HepG2 (cell line): Measurements from ENCODE around the gene SLC2A4. TPM values are rescaled to one million over a fixed set of nuclear protein-coding genes. Genes with fewer than 3 reads are reported as not detected.
A peak's percentile ranks its signal among the peaks of the same experiment; 100 is the strongest.

Experiments used
- ATAC-seq: fragments of 200-7000 bp; cut with Tn5 transposase; 3 replicates; pipeline ENCODE4 v1.9.1; 2020; ENCODE audit warnings: mild to moderate bottlenecking, moderate library complexity
- BruUV-seq: library from RNA; stranded (reverse); fragments of 400-500 nt; replicated peaks from 2 replicates; lab custom pipeline; 2021; lab: Mats Ljungman, UMichigan
- CTCF ChIA-PET: fragments of 300-600 bp; formaldehyde crosslinking; extraction: SDS; loops from one replicate; lab custom pipeline; 2021; ENCODE audit warnings: low total read pairs, inconsistent platforms, low intra/inter-chr PET ratio; lab: Yijun Ruan, JAX
- POLR2A ChIA-PET: fragments of 350-600 bp; sonication (Branson Sonifier 250); formaldehyde crosslinking; loops from one replicate; lab custom pipeline; 2020; ENCODE audit warnings: antibody characterized with exemption, inconsistent platforms; lab: Yijun Ruan, JAX
- DNase-seq: peaks from one replicate; pipeline ENCODE4 v3.0.0-alpha.2; 2015; ENCODE audit warnings: low spot score
- FAIRE-seq: peaks from 3 replicates; lab custom pipeline; 2011; peaks lifted over from hg19 to GRCh38; lab: Jason Lieb, UNC
- H2AFZ ChIP-seq: one replicate; pipeline ENCODE4 v1.6.1; 2011; ENCODE audit warnings: low read length, inconsistent platforms
- H3K27ac ChIP-seq: fragments of 300-600 bp; 3 replicates; pipeline ENCODE4 v1.8.0; 2011; ENCODE audit warnings: mixed run types, mild to moderate bottlenecking, mixed read lengths, low read length, inconsistent platforms; ENCODE audit not compliant: insufficient read depth; ENCODE audit errors: extremely low read length
- H3K27me3 ChIP-seq, 2 experiments: fragments of 200-600 bp in 1 of 2; 2 replicates in 1 of 2; 3 replicates in 1 of 2; pipeline versions ENCODE4 v1.6.0 to v1.8.0; 2011; ENCODE audit warnings: low read length in 2 of 2, mild to moderate bottlenecking in 2 of 2, moderate library complexity in 2 of 2, inconsistent platforms in 1 of 2; ENCODE audit not compliant: insufficient read depth in 2 of 2, control insufficient read depth in 1 of 2
- H3K36me3 ChIP-seq, 2 experiments: fragments of 200-600 bp in 1 of 2; replicated peaks in 1 of 2; 2 replicates in 1 of 2; 3 replicates in 1 of 2; pipeline versions ENCODE4 v1.5.1 to v1.8.0; 2011; ENCODE audit warnings: low read length in 2 of 2, inconsistent platforms in 1 of 2; ENCODE audit not compliant: insufficient read depth in 2 of 2, control insufficient read depth in 1 of 2
- H3K4me1 ChIP-seq: 2 replicates; pipeline ENCODE4 v1.5.1; 2012; ENCODE audit warnings: low read length, inconsistent platforms; ENCODE audit not compliant: insufficient read depth
- H3K4me2 ChIP-seq: 2 replicates; pipeline ENCODE4 v1.6.0; 2011; ENCODE audit warnings: low read depth, low read length, inconsistent platforms
- H3K4me3 ChIP-seq, 3 experiments: fragments of 200-600 bp in 1 of 3; sonication (generic), shearing (Covaris generic) in 1 of 3; replicated peaks in 1 of 3; 2 replicates each; pipeline ENCODE4 v1.5.1; 2011 to 2016; ENCODE audit warnings: low read length in 3 of 3, inconsistent platforms in 2 of 3, low read depth in 2 of 3, mild to moderate bottlenecking in 2 of 3, control low read depth in 1 of 3, mixed read lengths in 1 of 3; ENCODE audit not compliant: insufficient read depth in 1 of 3
- H3K79me2 ChIP-seq: one replicate; pipeline ENCODE4 v1.6.1; 2011; ENCODE audit warnings: low read length, inconsistent platforms; ENCODE audit not compliant: insufficient read depth
- H3K9ac ChIP-seq: 2 replicates; pipeline ENCODE4 v1.6.0; 2011; ENCODE audit warnings: mild to moderate bottlenecking, low read depth, low read length, inconsistent platforms; ENCODE audit not compliant: insufficient read depth
- H3K9me3 ChIP-seq: 2 replicates; pipeline ENCODE4 v1.5.1; 2012; ENCODE audit warnings: mild to moderate bottlenecking, low read length
- H4K20me1 ChIP-seq: 2 replicates; pipeline ENCODE4 v1.6.0; 2011; ENCODE audit warnings: inconsistent platforms, mild to moderate bottlenecking, low read length, moderate library complexity; ENCODE audit not compliant: insufficient read depth
- AGO1 ChIP-seq: fragments of 200-400 bp; formaldehyde crosslinking; IDR thresholded peaks from 2 replicates; pipeline ENCODE4 v1.6.1; 2017; ENCODE audit warnings: mild to moderate bottlenecking, low read depth, low read length, moderate library complexity; ENCODE audit not compliant: poor library complexity, severe bottlenecking
- FOXA3 ChIP-seq: IDR thresholded peaks from 2 replicates; pipeline ENCODE4 v1.6.1; 2016; ENCODE audit warnings: missing genetic modification reagents, missing compliant biosample characterization
- GLMP ChIP-seq: sonication (generic); formaldehyde crosslinking; IDR thresholded peaks from 2 replicates; pipeline ENCODE4 v1.9.0; 2021; ENCODE audit warnings: missing genetic modification reagents, mild to moderate bottlenecking, borderline replicate concordance
- MLX ChIP-seq: IDR thresholded peaks from 2 replicates; pipeline ENCODE4 v1.6.1; 2016
- SKIL ChIP-seq: sonication (generic); formaldehyde crosslinking; IDR thresholded peaks from 2 replicates; pipeline ENCODE4 v1.8.0; 2022; ENCODE audit warnings: missing genetic modification reagents, mild to moderate bottlenecking, moderate library complexity, borderline replicate concordance
- SNAPC4 ChIP-seq: sonication (generic); formaldehyde crosslinking; IDR thresholded peaks from 2 replicates; pipeline ENCODE4 v1.4.0; 2020; ENCODE audit warnings: mild to moderate bottlenecking, missing genetic modification reagents
- ZBTB38 ChIP-seq: sonication (generic); formaldehyde crosslinking; IDR thresholded peaks from 2 replicates; pipeline ENCODE4 v1.5.1; 2020; ENCODE audit warnings: mild to moderate bottlenecking, missing genetic modification reagents
- ZFX ChIP-seq: sonication (generic); formaldehyde crosslinking; IDR thresholded peaks from 2 replicates; pipeline ENCODE4 v1.4.0; 2020; ENCODE audit warnings: mild to moderate bottlenecking, low read depth, missing genetic modification reagents, moderate library complexity
- ZMAT3 ChIP-seq: sonication (generic); formaldehyde crosslinking; conservative IDR thresholded peaks from 2 replicates; pipeline ENCODE4 v1.7.0; 2021; ENCODE audit warnings: missing genetic modification reagents
- ZNF143 ChIP-seq: sonication (generic); formaldehyde crosslinking; IDR thresholded peaks from 2 replicates; pipeline ENCODE4 v1.4.0; 2020; ENCODE audit warnings: missing genetic modification reagents
- ZNF614 ChIP-seq: IDR thresholded peaks from 2 replicates; pipeline ENCODE4 v1.6.1; 2018; ENCODE audit warnings: missing biosample characterization, missing genetic modification reagents, inconsistent platforms, borderline replicate concordance
- ZNF619 ChIP-seq: sonication (generic); formaldehyde crosslinking; IDR thresholded peaks from 2 replicates; pipeline ENCODE4 v1.4.0; 2020; ENCODE audit warnings: mild to moderate bottlenecking, missing genetic modification reagents
- ZNF720 ChIP-seq: sonication (generic); formaldehyde crosslinking; IDR thresholded peaks from 2 replicates; pipeline ENCODE4 v1.4.0; 2020; ENCODE audit warnings: missing genetic modification reagents
- WGBS: methylation state at CpG from one replicate; pipeline ENCODE4 v1.1.6; 2017; ENCODE audit warnings: low lambda C conversion rate; 5-methylcytosine and 5-hydroxymethylcytosine counted together
- in situ Hi-C: cut with HindIII; loops from 2 replicates; pipeline ENCODE4 v1.10.0; 2017; ENCODE audit warnings: low pct_unique_long_range_greater_than_20kb; ENCODE audit not compliant: extremely low pct_ligation_motif_present
- intact Hi-C: fragments of 100-400 bp; cut with micrococcal nuclease; formaldehyde crosslinking; loops from one replicate; pipeline ENCODE4 v1.10.0; 2022; ENCODE audit not compliant: unreplicated experiment
- polyA plus RNA-seq, 8 experiments: library from polyadenylated mRNA; depleted of rRNA in 3 of 8; stranded (reverse) in 7 of 8; unstranded in 1 of 8; fragments of >200 nt; fragmentation: Illumina TruSeq in 4 of 8; extraction: Trizol in 4 of 8; gene quantifications; 2 replicates each; pipeline versions ENCODE4 v1.2.1 to v1.2.3, GENCODE V29; 2011 to 2016; ENCODE audit warnings: low read depth in 4 of 8, missing spikeins in 1 of 8, mixed read lengths in 1 of 8; ENCODE audit not compliant: insufficient read depth in 1 of 8
- total RNA-seq, 5 experiments: library from RNA; depleted of rRNA; stranded (reverse); fragments of >200 nt; fragmentation: Illumina TruSeq; extraction: Trizol; gene quantifications; 2 replicates each; pipeline ENCODE4 v1.2.3, GENCODE V29; 2016; ENCODE audit warnings: low read depth in 1 of 5

The SLC2A4 gene
- total and polyA plus RNA-seq, 2 of the 13 experiments (the other 11 are each of a cell fraction or from before 2014, with no cell fraction given), result 4.9 to 5.8 TPM

- ChIA-PET POLR2A (interaction anchor here (0.8 to 3.9 kb wide), 23 partner anchors 10 to 275 kb away, joined by 3 to 35 read pairs (median 6); partner anchors contain the start of genes ACADVL, ASGR2, CTDNEP1 and DLG4), CTCF (interaction anchor here (1.2 to 2.9 kb wide), 4 partner anchors 14 to 64 kb away, joined by 3 to 43 read pairs (median 10); no protein-coding TSS in a partner anchor)
- Histone ChIP-seq H3K36me3 (peaks cover 8 to 9% of the 10 kb centered on the region in 2 experiments; a peak in 4 of 5 replicates), H3K27ac (peak overlapping the region; percentile 71), H3K9ac (peak overlapping the region; percentile 80), H3K79me2 (no peaks in the 10 kb centered on the region), H3K4me3 (peak overlapping the region; percentile 66 to 87 (median 85)), H4K20me1 (no peaks in the 10 kb centered on the region), H2AFZ (no peak overlapping the region), H3K9me3 (no peaks in the 10 kb centered on the region), H3K27me3 (no peaks in the 10 kb centered on the region), H3K4me2 (peak overlapping the region; percentile 95), H3K4me1 (peaks cover 38% of the 10 kb centered on the region)
- no peak for DNase-seq
- in situ Hi-C loops (loop anchor here (10.0 kb wide), 1 partner anchor 237 kb away; the partner anchor contains the start of gene SLC16A11), intact Hi-C loops (loop anchor here (2.0 to 5.0 kb wide), 2 partner anchors 40 to 65 kb away; partner anchors contain the start of gene GABARAP)
- ATAC-seq, result peak; percentile 22
- no peak for FAIRE-seq
- 0% methylated on average over 5 of the region's 43 CpGs for WGBS
- TSS peak; percentile 72 for BruUV-seq
- no peak for TF ChIP-seq ZNF720 (CRISPR knock-in tag)
- 0 out of 2 replicates have a peak, but pooled peaks have one; percentile 22 for TF ChIP-seq SKIL (CRISPR knock-in tag)
- no peak for TF ChIP-seq MLX (CRISPR knock-in tag)
- TF ChIP-seq ZNF614 (CRISPR knock-in tag), result 0 out of 2 replicates have a peak, but pooled peaks have one; percentile 20
- TF ChIP-seq ZNF143 (CRISPR knock-in tag), result 0 out of 2 replicates have a peak, but pooled peaks have one; percentile 7
- TF ChIP-seq ZMAT3 (CRISPR knock-in tag), result 0 out of 2 replicates have a peak, but pooled peaks have one; percentile 37
- TF ChIP-seq ZFX, result peak; percentile 23; the same call in 1 of the 2 replicates
- TF ChIP-seq ZNF619 (CRISPR knock-in tag), result no peak; the same call in 1 of the 2 replicates
- TF ChIP-seq FOXA3 (CRISPR knock-in tag), result 0 out of 2 replicates have a peak, but pooled peaks have one; percentile 6
- TF ChIP-seq GLMP (CRISPR knock-in tag), result no peak
- 0 out of 2 replicates have a peak, but pooled peaks have one; percentile 20 for TF ChIP-seq ZBTB38 (CRISPR knock-in tag)
- peak; percentile 78 for TF ChIP-seq SNAPC4
- no peak for TF ChIP-seq AGO1
Measured at GRCh38 chr17:7281953-7282751, 634 bp downstream of the SLC2A4 start.
